Stimulated activated CD4-positive, alpha-beta T cell treated with anti-CD3 and anti-CD28 coated beads, Interleukin-1b, Interleukin-23, amount 100 ng/mL, for 48 hours (primary cell): Measurements from ENCODE around the gene LRP2.

ENCODE experiments used
- DNase-seq: peaks from one replicate; pipeline ENCODE4 v3.0.0-alpha.2; 2020

The LRP2 gene

GRCh38 chr2:169114056-169114455 is 248.3 kb downstream of the LRP2 start:
- no peak for DNase-seq

- DNase-seq: no peak
Observed at GRCh38 chr2:169112841-169113240, 249.5 kb downstream of the LRP2 start.

- DNase-seq: no peak
Observed at GRCh38 chr2:169110916-169111315, 251.4 kb downstream of the LRP2 start.

GRCh38 chr2:169110419-169110818 is 251.9 kb downstream of the LRP2 start:
- DNase-seq: no peak

- peak; percentile 72 for DNase-seq
Observed at GRCh38 chr2:169109502-169110409, 252.6 kb downstream of the LRP2 start.

- no peak for DNase-seq
Observed at GRCh38 chr2:169108099-169108884, 254.0 kb downstream of the LRP2 start.

GRCh38 chr2:169107645-169108044 is 254.7 kb downstream of the LRP2 start:
- DNase-seq: peak; percentile 10

GRCh38 chr2:169106563-169107545 is 255.5 kb downstream of the LRP2 start:
- no peak for DNase-seq

GRCh38 chr2:169106134-169106533 is 256.2 kb downstream of the LRP2 start:
- no peak for DNase-seq

GRCh38 chr2:169105476-169105875 is 256.9 kb downstream of the LRP2 start:
- no peak for DNase-seq

GRCh38 chr2:169104848-169105247 is 257.5 kb downstream of the LRP2 start:
- DNase-seq: no peak

- DNase-seq: no peak
Observed at GRCh38 chr2:169095621-169096105, 266.7 kb downstream of the LRP2 start.

- DNase-seq: no peak
Observed at GRCh38 chr2:169094676-169095075, 267.7 kb downstream of the LRP2 start.

GRCh38 chr2:169093535-169093934 is 268.8 kb downstream of the LRP2 start:
- DNase-seq: no peak

GRCh38 chr2:169091761-169092519 is 270.4 kb downstream of the LRP2 start:
- no peak for DNase-seq

GRCh38 chr2:169091256-169091655 is 271.1 kb downstream of the LRP2 start:
- DNase-seq: no peak

- no peak for DNase-seq
Observed at GRCh38 chr2:169090133-169090820, 272.1 kb downstream of the LRP2 start.

GRCh38 chr2:169089182-169089581 is 273.2 kb downstream of the LRP2 start:
- DNase-seq: no peak

- DNase-seq: no peak
Observed at GRCh38 chr2:169087757-169088379, 274.5 kb downstream of the LRP2 start.

- no peak for DNase-seq
Observed at GRCh38 chr2:169086893-169087467, 275.4 kb downstream of the LRP2 start.
